Measurements from ENCODE around the gene MED12L. TPM values are rescaled to one million over a fixed set of nuclear protein-coding genes. Genes with fewer than 3 reads are reported as not detected.

MED12L gene
- total and polyA plus RNA-seq, 9 of the 15 experiments (the other 6 are each of a cell fraction or from before 2014, with no cell fraction given) = not detected

DNA sequence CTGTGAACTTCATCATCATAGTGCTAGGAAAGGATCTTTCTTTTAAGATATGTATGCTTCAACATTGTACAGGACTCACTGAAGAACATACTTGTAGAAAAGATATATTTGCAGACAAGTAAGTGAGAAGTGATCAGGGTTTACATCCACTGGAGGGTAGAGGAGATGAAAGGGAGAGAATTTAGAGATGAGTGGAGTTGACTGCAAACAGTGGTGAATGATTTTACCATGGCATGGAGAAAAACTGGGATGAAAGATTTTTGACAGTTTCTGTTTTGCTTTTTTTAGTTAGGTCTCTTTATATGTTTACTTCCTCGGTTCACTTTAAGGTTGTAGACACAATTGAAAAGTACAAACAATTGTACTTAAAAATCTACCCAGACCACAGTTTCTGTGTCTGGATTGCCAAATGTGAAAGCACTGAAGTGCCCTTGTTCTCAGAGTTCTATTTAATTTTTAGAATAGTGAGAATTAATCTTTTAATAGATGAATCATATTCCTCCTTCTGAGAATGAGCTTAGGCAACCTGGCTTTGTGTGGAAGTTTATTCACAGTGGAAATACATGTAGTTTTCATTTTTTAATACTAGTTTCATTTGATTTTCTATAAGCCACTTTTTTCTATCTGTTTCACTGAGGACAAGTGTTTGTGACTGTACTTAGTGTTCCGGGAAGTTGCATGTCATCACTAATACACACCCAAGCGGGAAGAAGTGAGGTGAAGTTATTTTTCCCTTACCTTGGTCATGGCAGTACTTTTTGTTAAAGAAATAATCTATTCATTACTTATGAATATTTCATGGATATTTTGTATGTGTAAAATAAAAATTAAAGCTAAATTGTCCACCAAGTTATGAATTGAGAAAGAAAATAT is 119.3 kb downstream of the MED12L start (continued):
- TF ChIP-seq, protein P1, sequence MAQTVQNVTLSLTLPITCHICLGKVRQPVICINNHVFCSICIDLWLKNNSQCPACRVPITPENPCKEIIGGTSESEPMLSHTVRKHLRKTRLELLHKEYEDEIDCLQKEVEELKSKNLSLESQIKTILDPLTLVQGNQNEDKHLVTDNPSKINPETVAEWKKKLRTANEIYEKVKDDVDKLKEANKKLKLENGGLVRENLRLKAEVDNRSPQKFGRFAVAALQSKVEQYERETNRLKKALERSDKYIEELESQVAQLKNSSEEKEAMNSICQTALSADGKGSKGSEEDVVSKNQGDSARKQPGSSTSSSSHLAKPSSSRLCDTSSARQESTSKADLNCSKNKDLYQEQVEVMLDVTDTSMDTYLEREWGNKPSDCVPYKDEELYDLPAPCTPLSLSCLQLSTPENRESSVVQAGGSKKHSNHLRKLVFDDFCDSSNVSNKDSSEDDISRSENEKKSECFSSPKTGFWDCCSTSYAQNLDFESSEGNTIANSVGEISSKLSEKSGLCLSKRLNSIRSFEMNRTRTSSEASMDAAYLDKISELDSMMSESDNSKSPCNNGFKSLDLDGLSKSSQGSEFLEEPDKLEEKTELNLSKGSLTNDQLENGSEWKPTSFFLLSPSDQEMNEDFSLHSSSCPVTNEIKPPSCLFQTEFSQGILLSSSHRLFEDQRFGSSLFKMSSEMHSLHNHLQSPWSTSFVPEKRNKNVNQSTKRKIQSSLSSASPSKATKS (CRISPR knock-in tag; IDR thresholded peaks at IDR 0.05) = no peak
- TF ChIP-seq PHTF2 (CRISPR knock-in tag; IDR thresholded peaks at IDR 0.05) = no peak
- TF ChIP-seq ZNF583 (CRISPR knock-in tag; IDR thresholded peaks at IDR 0.05) = no peak
- TF ChIP-seq, protein P2, sequence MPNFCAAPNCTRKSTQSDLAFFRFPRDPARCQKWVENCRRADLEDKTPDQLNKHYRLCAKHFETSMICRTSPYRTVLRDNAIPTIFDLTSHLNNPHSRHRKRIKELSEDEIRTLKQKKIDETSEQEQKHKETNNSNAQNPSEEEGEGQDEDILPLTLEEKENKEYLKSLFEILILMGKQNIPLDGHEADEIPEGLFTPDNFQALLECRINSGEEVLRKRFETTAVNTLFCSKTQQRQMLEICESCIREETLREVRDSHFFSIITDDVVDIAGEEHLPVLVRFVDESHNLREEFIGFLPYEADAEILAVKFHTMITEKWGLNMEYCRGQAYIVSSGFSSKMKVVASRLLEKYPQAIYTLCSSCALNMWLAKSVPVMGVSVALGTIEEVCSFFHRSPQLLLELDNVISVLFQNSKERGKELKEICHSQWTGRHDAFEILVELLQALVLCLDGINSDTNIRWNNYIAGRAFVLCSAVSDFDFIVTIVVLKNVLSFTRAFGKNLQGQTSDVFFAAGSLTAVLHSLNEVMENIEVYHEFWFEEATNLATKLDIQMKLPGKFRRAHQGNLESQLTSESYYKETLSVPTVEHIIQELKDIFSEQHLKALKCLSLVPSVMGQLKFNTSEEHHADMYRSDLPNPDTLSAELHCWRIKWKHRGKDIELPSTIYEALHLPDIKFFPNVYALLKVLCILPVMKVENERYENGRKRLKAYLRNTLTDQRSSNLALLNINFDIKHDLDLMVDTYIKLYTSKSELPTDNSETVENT (CRISPR knock-in tag; IDR thresholded peaks at IDR 0.05) = no peak
- TF ChIP-seq SIN3B (IDR thresholded peaks at IDR 0.05; ENCODE audit: low read depth) = no peak
- no peak for TF ChIP-seq OTX1 (CRISPR knock-in tag; IDR thresholded peaks at IDR 0.05)
- TF ChIP-seq KDM4B (IDR thresholded peaks at IDR 0.05; ENCODE audit: borderline replicate concordance in 2 of 2, low read depth in 1 of 2) = no peak
- no peak for TF ChIP-seq PHF21A (IDR thresholded peaks at IDR 0.05; ENCODE audit: borderline replicate concordance, low read depth)

All from K562 (cell line).